IPS-18a (cell line): ENCODE measurements around the gene RARS1.
"Not testable (repeated sequence)": the region's sequence is repeated elsewhere in the genome, so short reads cannot be mapped to it uniquely, and the experiment has no call there.

ENCODE experiments used
- H3K27ac ChIP-seq: one replicate; pipeline ENCODE4 v1.5.1; 2013; ENCODE audit warnings: low read length
- H3K27me3 ChIP-seq: one replicate; pipeline ENCODE4 v1.6.1; 2013; ENCODE audit warnings: mild to moderate bottlenecking, low read length; ENCODE audit not compliant: control insufficient read depth, insufficient read depth
- H3K36me3 ChIP-seq: one replicate; pipeline ENCODE4 v1.6.1; 2013; ENCODE audit warnings: low read depth, low read length; ENCODE audit not compliant: control insufficient read depth
- H3K4me1 ChIP-seq: one replicate; pipeline ENCODE4 v1.6.1; 2013; ENCODE audit warnings: low read depth, low read length; ENCODE audit not compliant: control insufficient read depth
- H3K4me3 ChIP-seq: one replicate; pipeline ENCODE4 v1.5.1; 2013; ENCODE audit warnings: low read length
- H3K9ac ChIP-seq: one replicate; pipeline ENCODE4 v1.6.1; 2013; ENCODE audit warnings: mild to moderate bottlenecking, low read length, moderate library complexity
- H3K9me3 ChIP-seq: one replicate; pipeline ENCODE4 v1.6.1; 2013; ENCODE audit warnings: low read depth, low read length; ENCODE audit not compliant: control insufficient read depth

Gene RARS1

DNA sequence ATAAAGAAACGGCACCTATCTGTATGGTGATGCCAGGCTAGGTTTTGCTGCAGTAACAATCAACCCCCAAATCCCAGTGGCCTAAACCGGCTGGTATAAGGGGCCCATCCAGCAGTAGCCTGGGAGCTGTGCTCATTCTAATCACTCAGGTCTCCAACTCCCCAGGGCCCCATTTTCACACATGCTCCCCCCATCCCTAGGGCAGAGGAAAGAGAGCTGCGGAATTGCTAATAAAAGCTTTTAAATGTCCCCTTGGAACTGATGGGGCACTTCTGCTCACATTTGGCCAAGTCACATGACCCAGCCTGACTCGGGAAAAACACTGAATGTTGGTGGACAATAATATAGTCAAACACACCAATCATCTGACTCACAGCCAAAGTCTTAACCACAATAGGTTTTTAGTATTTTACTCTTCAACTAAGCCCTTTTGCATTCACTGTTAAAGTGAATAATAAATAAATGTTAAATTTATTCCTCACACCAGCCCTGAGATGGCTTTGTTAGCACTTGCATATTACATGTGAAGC lies 44.4 kb downstream of the RARS1 start:
- H3K27me3 ChIP-seq: peaks cover 17% of the 10 kb centered on the region
- no peaks in the 10 kb centered on the region for H3K36me3 ChIP-seq
- H3K9ac ChIP-seq: no peak overlapping the region
- H3K4me1 ChIP-seq: no peaks in the 10 kb centered on the region
- no peak overlapping the region for H3K4me3 ChIP-seq
- no peaks in the 10 kb centered on the region for H3K9me3 ChIP-seq
- no peak overlapping the region for H3K27ac ChIP-seq

DNA sequence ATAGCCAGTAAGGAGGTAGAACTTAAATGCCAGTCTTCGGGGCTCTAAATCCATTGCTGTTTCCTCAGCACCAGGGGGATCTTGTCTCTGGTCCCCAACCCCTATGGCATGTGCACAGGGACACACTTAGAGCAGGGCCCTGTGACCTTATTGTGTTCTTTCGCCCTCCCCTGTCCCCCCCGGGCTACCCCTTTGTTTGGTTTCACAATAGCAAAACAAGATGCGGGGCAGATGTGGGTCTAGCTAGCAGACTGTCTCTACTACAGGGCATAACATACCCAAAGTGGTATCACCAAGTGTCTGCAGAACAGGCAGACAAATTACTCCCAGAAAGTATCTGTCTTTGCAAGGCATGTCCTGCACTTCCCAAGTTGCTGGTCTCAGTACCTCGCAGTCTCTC lies 44.9 kb downstream of the RARS1 start:
- Histone ChIP-seq H3K27ac (no peak overlapping the region), H3K36me3 (no peaks in the 10 kb centered on the region), H3K9ac (no peak overlapping the region), H3K4me3 (no peak overlapping the region), H3K4me1 (no peaks in the 10 kb centered on the region), H3K27me3 (peaks cover 17% of the 10 kb centered on the region), H3K9me3 (no peaks in the 10 kb centered on the region)

DNA sequence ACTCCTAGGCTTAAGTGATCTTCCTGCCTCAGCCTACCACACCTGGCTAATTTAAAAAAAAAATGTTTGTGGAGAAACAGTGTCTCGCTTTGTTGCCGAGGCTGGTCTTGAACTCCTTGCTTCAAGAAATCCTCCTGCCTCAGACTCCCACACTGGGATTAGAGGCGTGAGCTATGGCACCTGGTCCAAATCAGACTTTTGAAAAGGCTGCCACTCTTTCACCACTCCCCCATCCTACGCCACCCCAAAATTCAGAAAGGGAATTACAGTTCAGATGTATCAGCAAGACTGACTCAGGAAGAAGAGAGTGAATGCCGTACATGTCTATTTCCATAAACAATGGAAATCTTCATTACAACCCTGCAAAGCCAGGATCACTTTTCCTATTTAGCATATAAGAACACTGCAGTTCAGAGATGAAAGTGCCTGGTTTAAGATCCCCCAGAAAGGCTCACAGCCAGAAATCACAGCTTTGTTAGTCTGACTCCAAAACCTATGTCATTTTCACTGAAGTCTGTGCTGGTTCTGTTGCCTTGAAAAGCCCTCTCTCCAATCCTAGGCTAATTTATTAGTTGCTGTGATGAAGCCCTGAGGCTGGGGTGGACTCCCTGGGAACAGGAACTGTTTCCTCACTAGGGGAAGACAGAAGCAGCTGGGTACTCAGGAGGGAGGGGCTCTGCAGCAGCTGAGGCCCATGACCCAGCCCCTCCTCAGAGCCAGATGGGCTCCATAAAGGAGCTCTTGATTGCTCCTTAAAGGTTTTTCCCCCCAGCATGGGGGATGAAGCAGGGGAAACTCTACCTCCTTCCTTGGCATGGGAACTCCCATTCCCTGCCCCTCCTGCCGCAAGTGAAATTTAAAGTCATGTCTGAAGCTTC lies 46.0 kb downstream of the RARS1 start:
- Histone ChIP-seq H3K9ac (no peak overlapping the region), H3K4me1 (no peaks in the 10 kb centered on the region), H3K4me3 (no peak overlapping the region), H3K27me3 (peaks cover 17% of the 10 kb centered on the region), H3K27ac (no peak overlapping the region), H3K9me3 (no peaks in the 10 kb centered on the region), H3K36me3 (no peaks in the 10 kb centered on the region)

DNA sequence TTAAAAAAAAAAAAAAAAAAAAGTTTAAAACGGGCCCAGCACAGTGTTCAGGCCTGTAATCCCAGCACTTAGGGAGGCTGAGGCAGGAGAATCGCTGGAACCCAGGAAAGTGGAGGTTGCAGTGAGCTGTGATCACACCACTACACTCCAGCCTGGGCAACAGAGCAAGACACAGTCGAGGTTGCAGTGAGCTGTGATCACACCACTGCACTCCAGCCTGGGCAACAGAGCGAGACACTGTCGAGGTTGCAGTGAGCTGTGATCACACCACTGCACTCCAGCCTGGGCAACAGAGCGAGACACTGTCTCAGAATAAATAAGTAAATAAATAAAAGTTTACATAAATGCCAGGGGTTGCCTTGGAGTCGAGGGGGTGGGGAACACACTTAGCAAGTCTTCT lies 48.1 kb downstream of the RARS1 start:
- not testable (repeated sequence) for H3K27ac ChIP-seq, H3K36me3 ChIP-seq, H3K9me3 ChIP-seq, H3K4me1 ChIP-seq, H3K9ac ChIP-seq, H3K4me3 ChIP-seq
- H3K27me3 ChIP-seq: peaks cover 13% of the 10 kb centered on the region

DNA sequence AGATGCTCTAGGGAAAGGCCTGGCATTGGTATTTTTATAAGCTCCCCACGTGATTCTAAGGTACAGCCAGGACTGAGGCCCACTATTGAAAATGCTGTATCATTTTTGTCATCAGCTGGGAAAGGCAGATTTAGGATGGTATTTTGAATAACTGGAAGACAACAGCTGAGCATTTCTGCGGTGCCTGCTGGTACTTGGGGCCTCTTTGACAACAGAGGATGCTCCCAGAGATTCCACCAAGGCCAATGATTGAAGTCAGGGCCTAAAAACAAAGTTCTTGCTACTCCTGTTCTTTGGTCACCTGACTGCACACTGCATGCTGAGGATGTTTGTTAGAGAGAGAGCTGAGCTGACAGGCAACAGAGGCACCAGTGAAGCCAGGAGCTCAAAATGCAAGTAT lies 50.9 kb downstream of the RARS1 start:
- no peak overlapping the region for H3K27ac ChIP-seq
- no peaks in the 10 kb centered on the region for H3K27me3 ChIP-seq
- H3K36me3 ChIP-seq: no peaks in the 10 kb centered on the region
- H3K4me1 ChIP-seq: no peaks in the 10 kb centered on the region
- H3K4me3 ChIP-seq: no peak overlapping the region
- no peaks in the 10 kb centered on the region for H3K9me3 ChIP-seq
- no peak overlapping the region for H3K9ac ChIP-seq

DNA sequence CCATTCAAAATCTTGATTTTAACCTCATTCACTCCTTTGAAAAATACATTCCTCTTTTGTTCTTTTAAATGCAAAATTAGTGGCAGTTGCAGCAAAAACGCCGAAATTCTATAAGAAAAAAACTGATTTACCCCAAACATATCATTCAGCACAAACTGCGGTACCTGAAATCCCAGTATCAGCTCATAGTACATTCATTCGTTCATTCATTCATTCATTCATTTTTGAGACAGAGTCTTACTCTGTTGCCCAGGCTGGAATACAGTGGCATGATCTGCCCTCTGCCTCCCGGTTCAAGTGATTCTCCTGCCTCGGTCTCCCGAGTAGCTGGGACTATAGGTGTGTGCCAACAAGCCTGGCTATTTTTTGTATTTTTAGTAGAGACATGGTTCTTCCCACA lies 63.3 kb downstream of the RARS1 start:
- H3K36me3 ChIP-seq: peaks cover 23% of the 10 kb centered on the region
- no peak overlapping the region for H3K27ac ChIP-seq
- no peak overlapping the region for H3K9ac ChIP-seq
- H3K9me3 ChIP-seq: no peaks in the 10 kb centered on the region
- no peak overlapping the region for H3K4me3 ChIP-seq
- H3K27me3 ChIP-seq: no peaks in the 10 kb centered on the region
- no peaks in the 10 kb centered on the region for H3K4me1 ChIP-seq

DNA sequence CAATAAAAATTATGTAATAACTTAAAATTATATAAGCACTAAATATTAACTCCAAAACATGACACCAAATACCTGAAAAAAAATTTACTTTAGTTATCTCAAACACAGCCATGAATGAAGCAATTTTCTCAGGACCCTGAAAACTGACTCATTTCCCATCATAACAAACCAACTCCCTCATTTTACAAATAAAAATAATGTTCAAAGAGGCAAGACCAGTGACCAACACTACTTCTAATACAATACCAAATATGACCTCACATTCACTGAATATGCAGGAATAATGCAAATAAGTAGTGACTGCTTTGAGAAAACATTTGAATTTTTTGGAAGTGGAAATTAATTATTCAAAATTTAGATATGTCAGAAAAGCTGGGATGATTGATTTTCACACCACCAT lies 64.4 kb downstream of the RARS1 start:
- Histone ChIP-seq H3K36me3 (peaks cover 34% of the 10 kb centered on the region), H3K4me1 (no peaks in the 10 kb centered on the region), H3K9ac (no peak overlapping the region), H3K27ac (no peak overlapping the region), H3K9me3 (no peaks in the 10 kb centered on the region), H3K27me3 (no peaks in the 10 kb centered on the region), H3K4me3 (no peak overlapping the region)

DNA sequence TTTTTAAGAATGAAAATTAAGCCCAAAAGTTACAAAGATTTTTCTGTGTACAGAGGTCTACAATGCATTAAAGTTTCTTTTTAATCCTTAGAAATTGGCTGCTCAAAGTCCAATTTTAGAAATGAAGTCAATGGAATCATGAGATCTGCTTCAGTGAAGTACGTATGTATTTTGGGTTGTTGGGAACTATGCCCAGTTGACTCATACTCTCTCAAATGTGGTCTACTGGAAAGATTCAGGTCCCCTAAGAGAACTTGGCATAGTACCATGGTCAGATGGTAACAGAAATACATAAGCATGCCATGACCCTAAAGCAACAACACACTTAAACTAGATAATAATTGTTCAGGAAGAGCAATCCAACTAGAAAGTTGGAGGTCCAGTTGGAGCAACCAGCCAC lies 65.9 kb downstream of the RARS1 start:
- no peak overlapping the region for H3K9ac ChIP-seq

DNA sequence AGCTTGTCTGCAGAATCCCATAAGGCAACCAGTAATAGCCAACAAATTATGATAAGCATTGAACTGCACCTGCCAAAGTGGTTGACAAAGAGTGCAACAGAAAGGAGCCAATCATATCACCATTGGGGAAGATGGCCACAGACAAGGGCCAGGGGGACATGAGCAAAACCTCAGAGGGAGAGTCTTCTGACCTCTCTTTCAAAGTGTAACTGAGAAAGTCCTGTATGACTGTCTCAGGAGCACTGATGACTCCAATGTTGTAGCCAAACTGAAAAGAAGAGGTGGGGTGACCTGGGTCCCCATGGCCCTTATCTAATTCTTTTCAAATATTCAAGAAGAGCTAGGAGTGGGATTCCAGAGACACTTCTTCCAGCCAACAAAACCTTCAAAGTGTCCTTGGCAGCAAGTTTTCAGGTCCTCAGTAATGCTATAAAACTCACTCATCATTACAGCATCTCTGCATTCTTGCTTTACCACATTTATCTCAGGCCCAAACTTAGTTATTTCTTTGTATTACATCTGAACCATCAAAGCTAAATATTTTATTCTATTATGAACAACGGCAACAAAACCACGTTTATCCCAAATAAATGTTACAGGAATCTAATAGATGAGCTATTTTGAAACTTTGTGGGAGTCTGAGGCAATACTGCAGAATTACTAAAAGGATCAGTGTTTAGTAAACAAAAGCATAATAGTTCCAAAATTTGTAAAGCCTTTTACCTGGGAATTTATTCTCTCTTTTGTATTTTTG lies 67.3 kb downstream of the RARS1 start:
- H3K9me3 ChIP-seq: no peaks in the 10 kb centered on the region
- H3K4me3 ChIP-seq: no peak overlapping the region
- H3K36me3 ChIP-seq: peaks cover 59% of the 10 kb centered on the region
- H3K9ac ChIP-seq: no peak overlapping the region
- no peak overlapping the region for H3K27ac ChIP-seq
- H3K4me1 ChIP-seq: no peaks in the 10 kb centered on the region
- H3K27me3 ChIP-seq: no peaks in the 10 kb centered on the region

More for the DNA sequence above, 65.9 kb downstream of the RARS1 start:
- Histone ChIP-seq H3K9me3 (no peaks in the 10 kb centered on the region), H3K27me3 (no peaks in the 10 kb centered on the region), H3K4me1 (no peaks in the 10 kb centered on the region), H3K4me3 (no peak overlapping the region), H3K27ac (no peak overlapping the region), H3K36me3 (peaks cover 48% of the 10 kb centered on the region)

DNA sequence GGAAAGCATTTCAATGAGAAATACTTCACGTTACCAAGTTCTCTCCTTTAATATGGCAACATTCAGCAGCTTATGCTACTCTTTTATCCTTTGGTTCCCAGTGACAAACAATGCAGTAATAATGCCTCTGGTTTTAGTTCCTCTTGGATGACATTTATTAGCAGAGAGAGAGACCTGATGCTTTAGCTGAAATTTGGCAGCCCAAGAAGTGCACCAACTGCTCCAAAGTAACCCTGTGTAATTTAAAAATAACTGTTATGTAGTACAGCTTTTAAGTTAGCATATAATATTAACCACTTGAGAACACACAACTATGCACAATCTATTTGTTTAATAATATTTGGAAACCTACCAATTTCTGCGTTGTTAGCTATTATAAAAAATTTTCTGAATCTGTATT lies 71.1 kb downstream of the RARS1 start:
- H3K4me1 ChIP-seq: no peaks in the 10 kb centered on the region
- H3K36me3 ChIP-seq: peaks cover 85% of the 10 kb centered on the region
- H3K27ac ChIP-seq: no peak overlapping the region
- H3K4me3 ChIP-seq: no peak overlapping the region
- H3K9me3 ChIP-seq: no peaks in the 10 kb centered on the region
- no peaks in the 10 kb centered on the region for H3K27me3 ChIP-seq
- H3K9ac ChIP-seq: no peak overlapping the region

DNA sequence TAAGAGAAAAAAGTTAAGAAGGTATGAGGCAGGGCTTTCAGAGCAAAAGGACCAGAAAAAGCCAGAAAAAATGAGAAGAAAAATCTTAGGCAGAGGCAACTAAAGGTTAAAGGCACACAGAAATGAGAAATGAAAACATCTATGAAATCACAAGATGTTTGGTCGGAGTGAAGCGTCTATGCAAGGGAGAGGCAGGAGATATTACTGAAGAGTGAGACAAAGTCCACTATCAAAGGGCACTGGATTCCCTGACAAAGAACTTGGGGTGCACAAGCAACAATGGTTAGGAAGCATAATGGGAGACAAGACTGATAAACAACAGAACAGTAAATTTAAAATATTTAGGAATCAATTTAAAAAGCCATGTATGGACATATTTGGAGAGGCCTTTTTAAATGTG lies 76.0 kb downstream of the RARS1 start:
- Histone ChIP-seq H3K27me3 (no peaks in the 10 kb centered on the region), H3K9me3 (no peaks in the 10 kb centered on the region), H3K4me3 (no peak overlapping the region), H3K27ac (no peak overlapping the region), H3K4me1 (no peaks in the 10 kb centered on the region), H3K9ac (no peak overlapping the region), H3K36me3 (peaks cover 84% of the 10 kb centered on the region)
